ENCODE data around the gene C11orf68. TPM values are rescaled to one million over a fixed set of nuclear protein-coding genes. Genes with fewer than 3 reads are reported as not detected.
A peak's percentile ranks its signal among the peaks of the same experiment; 100 is the strongest.

C11orf68 gene
- total RNA-seq, 1 experiment from 2014 or later, result 15.7 TPM

- no peak overlapping the region for H3T11ph ChIP-seq (ENCODE audit: low read length)
- Mint-ChIP-seq H3K27me3 (ENCODE audit: low read depth) (peaks cover under 1% of the 10 kb centered on the region; the same call in 1 of the 2 replicates), H3K36me3 (ENCODE audit: insufficient read depth in 1 of 3, low read depth in 3 of 3) (peaks cover 1 to 25% (median 23%) of the 10 kb centered on the region in 3 experiments; a peak in 6 of 7 replicates), H3K9me3 (no peaks in the 10 kb centered on the region), H3K4me3 (peak overlapping the region; percentile 84 to 93), H3K27ac (no peak overlapping the region), H3K4me1 (peaks cover 13 to 21% of the 10 kb centered on the region in 2 experiments)
- no peak overlapping the region for H3K14ac ChIP-seq (ENCODE audit: insufficient read depth, low read length)
- H2BK15ac ChIP-seq (ENCODE audit: low read depth, low read length), result no peak overlapping the region
- no CpG with 5 or more reads among the region's 15 CpGs for WGBS (ENCODE audit: extremely low coverage, insufficient read length, low lambda C conversion rate)
- no peak for DNase-seq
- no peaks in the 10 kb centered on the region for H3K79me1 ChIP-seq (ENCODE audit: insufficient read depth, low read depth, low read length, poor library complexity, severe bottlenecking)
- no peak for TF ChIP-seq CTCF (conservative IDR thresholded peaks at IDR 0.05)
- H3K9me3 ChIP-seq (ENCODE audit: control insufficient read depth, low read depth, low read length), result no peaks in the 10 kb centered on the region
- no peak overlapping the region for H2AFZ ChIP-seq (ENCODE audit: low read length)
- H3K23me2 ChIP-seq (ENCODE audit: insufficient read length, low read depth, low read length, poor library complexity, severe bottlenecking), result peaks cover 11% of the 10 kb centered on the region
- H3K27me3 ChIP-seq (ENCODE audit: insufficient read depth, low read length), result no peaks in the 10 kb centered on the region
- no peak overlapping the region for H2BK5ac ChIP-seq (ENCODE audit: insufficient read length, low read length)
- no peak overlapping the region for H3K27ac ChIP-seq (ENCODE audit: insufficient read length, low read depth, low read length)
- H3K4me1 ChIP-seq (ENCODE audit: insufficient read depth, low read length), result no peaks in the 10 kb centered on the region
- H3K56ac ChIP-seq (ENCODE audit: insufficient read length, low read depth, low read length), result no peak overlapping the region
- no peak overlapping the region for H4K91ac ChIP-seq (ENCODE audit: insufficient read length, low read depth, low read length)
- H3K18ac ChIP-seq (ENCODE audit: insufficient read length, low read depth, low read length), result no peak overlapping the region
- H3K23ac ChIP-seq (ENCODE audit: insufficient read length, low read depth, low read length), result no peak overlapping the region
- no peak overlapping the region for H3K4ac ChIP-seq (ENCODE audit: low read depth, low read length)
- no peak overlapping the region for H2BK12ac ChIP-seq (ENCODE audit: insufficient read length, low read depth, low read length)
- H4K5ac ChIP-seq (ENCODE audit: insufficient read length, low read depth, low read length), result no peak overlapping the region
- no peak overlapping the region for H2BK120ac ChIP-seq (ENCODE audit: low read depth, low read length, poor library complexity, severe bottlenecking)
- no peak overlapping the region for H4K8ac ChIP-seq (replicated peaks; ENCODE audit: insufficient read length, low read depth, low read length)
- H3K4me2 ChIP-seq (ENCODE audit: insufficient read depth, insufficient read length, low read length), result peak overlapping the region; percentile 57
- H2BK20ac ChIP-seq (ENCODE audit: low read depth, low read length, poor library complexity, severe bottlenecking), result no peak overlapping the region
- H3K9ac ChIP-seq (ENCODE audit: extremely low read depth, insufficient read length, low read length), result no peak overlapping the region
- H3K79me2 ChIP-seq (ENCODE audit: insufficient read depth, low read length), result no peaks in the 10 kb centered on the region
- no peak overlapping the region for H2AK5ac ChIP-seq (ENCODE audit: insufficient read length, low read length)
- H4K20me1 ChIP-seq (ENCODE audit: control insufficient read depth, insufficient read depth, insufficient read length), result no peaks in the 10 kb centered on the region
Measured at GRCh38 chr11:65920372-65920802, 1.5 kb upstream of the C11orf68 start.
